Motor neuron (in vitro differentiated cells): ENCODE data around the gene BLOC1S1. TPM values are rescaled to one million over a fixed set of nuclear protein-coding genes. Genes with fewer than 3 reads are reported as not detected.
A peak's percentile ranks its signal among the peaks of the same experiment; 100 is the strongest.

ENCODE experiments used
- ATAC-seq, 8 experiments: fragments of 200-7000 bp; cut with Tn5 transposase; replicated peaks in 6 of 8; 2 replicates each; pipeline ENCODE4 v1.8.0; 2021; ENCODE audit warnings: mild to moderate bottlenecking in 8 of 8, moderate library complexity in 8 of 8
- H3K27ac ChIP-seq, 2 donors: fragments of 250-450 bp; sonication (Bioruptor Pico); 2 replicates each; pipeline ENCODE4 v1.9.0; 2021; ENCODE audit warnings: antibody characterized with exemption in 2 of 2, mild to moderate bottlenecking in 2 of 2, moderate library complexity in 1 of 2
- H3K4me1 ChIP-seq, 2 donors: fragments of 250-450 bp; sonication (Bioruptor Pico); replicated peaks in 1 of 2; 2 replicates each; pipeline ENCODE4 v1.6.1; 2021; ENCODE audit warnings: antibody characterized with exemption in 2 of 2, mild to moderate bottlenecking in 2 of 2, moderate library complexity in 1 of 2
- H3K4me3 ChIP-seq, 5 donors: fragments of 250-450 bp; sonication (Bioruptor Pico); 2 replicates each; pipeline ENCODE4 v1.9.0; 2021; ENCODE audit warnings: antibody characterized with exemption in 5 of 5, mild to moderate bottlenecking in 5 of 5, moderate library complexity in 4 of 5
- WGBS, 10 experiments: fragments of 450-650 bp; shearing (Covaris generic); methylation state at CpG; one replicate each; pipeline ENCODE4 v1.0.0; 2022; 5-methylcytosine and 5-hydroxymethylcytosine counted together
- in situ Hi-C, 9 experiments: fragments of 400-800 bp; cut with MboI; loops; one replicate each; pipeline ENCODE4 v1.15.0; 2021; ENCODE audit warnings: low sequenced_read_pairs in 9 of 9, low pct_unique_long_range_greater_than_20kb in 2 of 9; ENCODE audit not compliant: unreplicated experiment in 9 of 9
- total RNA-seq, 8 experiments: library from RNA; unstranded; fragments of 300-600 nt; gene quantifications; 2 replicates each; pipeline versions ENCODE4 v1.2.3 to v1.2.4, GENCODE V29; 2022

Gene BLOC1S1
- total RNA-seq, 8 experiments from 2014 or later, result 65.7 to 166 (median 109) TPM

DNA sequence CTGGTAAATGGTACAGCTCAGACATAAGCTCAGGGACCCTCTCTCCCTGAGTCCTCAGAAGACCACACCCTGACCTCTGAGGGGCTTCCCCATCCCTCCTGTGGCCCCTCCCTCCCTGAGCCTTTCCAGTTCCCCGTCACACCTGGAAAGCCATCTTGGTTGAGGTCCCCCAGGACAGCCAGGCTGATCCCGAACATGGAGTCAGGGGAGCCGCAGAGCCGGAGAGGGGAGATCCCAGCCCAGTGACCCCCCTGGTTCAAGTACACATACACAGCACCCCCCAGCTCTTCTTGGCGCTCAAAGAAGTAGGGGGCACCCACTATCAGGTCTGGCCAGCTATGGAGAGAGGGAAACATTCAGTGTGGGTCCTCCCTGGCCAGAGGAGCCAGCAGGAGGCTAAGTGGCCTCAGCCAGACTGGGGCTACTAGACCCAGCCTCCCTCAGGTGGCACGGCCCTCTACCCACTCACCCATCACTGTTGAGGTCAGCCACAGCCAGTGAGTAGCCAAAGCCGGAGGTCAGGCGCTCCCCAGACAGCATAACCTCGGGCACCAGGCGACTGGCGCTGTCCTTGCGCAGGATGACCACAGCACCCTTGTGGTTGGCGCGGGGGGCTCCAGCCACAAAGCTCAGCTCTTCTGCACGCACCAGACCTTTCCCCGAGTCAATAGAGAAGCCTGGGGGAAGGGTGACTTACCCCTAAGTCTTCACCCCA, 17.4 kb upstream of the BLOC1S1 start:
- in situ Hi-C loops, result no loop called here
- WGBS, 10 experiments, result 76 to 93% (median 78%) methylated on average over 3 to 5 of the region's 16 CpGs; no CpG with 5 or more reads in 7 of the 10 experiments
- Histone ChIP-seq H3K4me3 (no peak overlapping the region), H3K4me1 (no peaks in the 10 kb centered on the region), H3K27ac (no peak overlapping the region)
- ATAC-seq, result no peak

DNA sequence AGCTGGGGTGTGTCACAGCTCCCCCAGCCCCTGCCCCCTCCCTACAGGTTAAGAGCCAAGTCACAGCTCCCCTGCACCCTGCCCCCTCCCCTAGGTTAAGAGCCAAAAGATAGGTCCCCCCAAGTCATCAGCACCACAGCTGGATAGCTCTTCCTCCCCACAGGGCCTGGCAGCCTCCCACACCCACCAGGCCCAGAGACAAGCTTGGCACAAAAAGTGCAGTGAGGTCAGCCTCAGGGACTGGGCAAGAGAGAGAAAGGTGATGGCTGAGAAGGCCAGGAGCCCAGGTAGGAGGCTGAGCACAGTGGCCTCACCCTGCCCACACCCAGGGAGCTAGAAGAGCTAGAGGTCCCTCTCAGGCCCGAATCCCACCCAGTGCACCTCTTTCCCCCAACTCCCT, 16.9 kb upstream of the BLOC1S1 start:
- WGBS, 10 experiments, result 20% methylated on average over 1 of the region's 1 CpG; no CpG with 5 or more reads in 9 of the 10 experiments
- in situ Hi-C loops, result no loop called here

DNA sequence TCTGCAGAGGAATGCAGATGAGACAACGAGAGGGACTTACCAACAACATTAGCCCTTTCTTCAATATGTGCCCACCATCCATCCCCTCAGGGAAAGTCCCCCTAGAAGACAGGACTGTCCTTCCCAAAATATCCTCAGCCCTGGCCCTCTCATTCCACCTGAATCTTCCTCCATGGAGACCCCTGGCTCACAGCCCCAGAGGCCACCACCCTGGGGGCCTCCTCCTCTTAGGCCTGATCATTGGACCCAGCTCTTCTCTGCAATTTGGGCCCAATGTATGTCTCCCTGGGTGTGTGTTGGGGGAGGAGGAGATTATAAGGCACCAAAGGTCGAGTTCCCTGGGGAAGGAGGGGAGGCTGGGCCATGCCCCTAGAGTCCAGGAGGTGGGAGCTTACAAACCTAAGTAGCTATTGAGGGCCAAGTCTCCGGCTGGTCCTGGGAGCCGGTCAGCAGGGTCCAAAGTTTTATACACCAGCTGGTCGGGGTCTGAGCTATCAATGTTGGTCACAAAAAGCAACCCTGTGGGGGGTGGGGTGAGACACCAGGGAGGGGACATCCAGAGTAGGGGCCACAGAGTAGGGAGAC, 16.3 kb upstream of the BLOC1S1 start:
- ATAC-seq, result no peak
- in situ Hi-C loops, result no loop called here
- H3K27ac ChIP-seq, result no peak overlapping the region
- H3K4me1 ChIP-seq, result no peaks in the 10 kb centered on the region
- 0 to 67% (median 63%) methylated on average over 1 to 4 of the region's 5 CpGs; no CpG with 5 or more reads in 7 of the 10 experiments for WGBS, 10 experiments
- no peak overlapping the region for H3K4me3 ChIP-seq

More for the DNA sequence above, 16.9 kb upstream of the BLOC1S1 start:
- no peak overlapping the region for H3K27ac ChIP-seq
- no peak for ATAC-seq
- H3K4me1 ChIP-seq, result no peaks in the 10 kb centered on the region
- H3K4me3 ChIP-seq, result no peak overlapping the region

DNA sequence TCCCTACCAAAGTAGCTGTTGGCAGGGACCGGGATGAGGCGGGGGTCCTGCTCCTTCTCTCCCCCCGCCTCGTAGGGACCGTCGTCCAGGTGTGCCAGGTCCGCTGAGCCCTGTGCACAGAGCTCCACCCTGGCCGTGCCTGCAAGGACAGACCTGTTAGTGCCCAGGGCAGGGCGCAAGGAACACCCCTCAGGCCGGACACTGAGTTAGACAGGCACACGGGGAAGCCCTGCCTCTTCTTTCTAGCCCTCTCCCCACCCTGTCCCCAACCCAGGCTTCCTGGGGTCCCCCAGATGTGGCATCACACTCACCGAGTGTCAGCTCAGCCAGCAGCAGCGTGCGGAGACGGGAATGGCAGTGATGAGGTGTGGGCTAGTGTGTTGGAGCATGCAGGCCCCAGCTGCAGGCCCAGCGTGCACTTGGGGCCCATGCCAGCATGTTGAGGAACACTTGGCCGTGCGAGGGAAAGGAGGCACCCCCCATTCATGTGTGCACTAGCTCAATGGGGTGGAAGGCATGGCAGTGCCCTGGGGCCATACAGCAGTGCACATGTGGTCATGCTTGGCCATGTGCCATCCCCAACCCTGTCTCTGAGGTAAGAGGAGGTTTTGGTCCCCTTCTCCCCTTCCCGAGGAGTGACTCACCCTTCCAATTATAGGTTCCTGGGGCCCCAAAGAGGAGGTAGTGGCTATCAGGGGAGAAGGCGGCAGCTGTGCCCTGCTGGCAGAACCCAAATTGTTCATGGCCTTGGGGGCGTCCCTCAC, 15.4 kb upstream of the BLOC1S1 start:
- H3K4me3 ChIP-seq, result no peak overlapping the region
- in situ Hi-C loops, result no loop called here
- ATAC-seq, result peak in 2 of 8 experiments; percentile 50 to 52
- peaks cover 0 to 3% of the 10 kb centered on the region in 2 donors for H3K4me1 ChIP-seq
- 50 to 88% (median 82%) methylated on average over 1 to 6 of the region's 21 CpGs; no CpG with 5 or more reads in 7 of the 10 experiments for WGBS, 10 experiments
- H3K27ac ChIP-seq, result no peak overlapping the region

DNA sequence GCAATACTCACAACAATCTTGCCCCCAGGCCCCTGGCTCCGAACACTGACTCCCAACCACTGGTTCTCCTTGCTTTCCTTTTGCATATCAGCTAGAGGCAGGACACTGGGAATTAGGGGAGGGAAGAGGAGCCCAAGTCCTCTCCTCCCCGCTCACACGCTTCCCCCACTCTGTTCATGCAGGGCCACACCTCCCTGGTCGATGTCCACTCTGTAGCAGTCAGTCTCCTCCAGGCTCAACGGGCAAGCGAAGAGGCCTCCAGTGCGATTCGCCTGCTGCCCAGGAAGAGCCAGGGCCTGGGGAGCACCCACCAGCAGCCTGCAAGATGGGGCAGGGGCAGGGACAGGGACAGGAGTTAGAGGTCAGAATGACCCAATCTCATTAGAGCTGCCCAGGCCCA, 13.0 kb upstream of the BLOC1S1 start:
- in situ Hi-C loops, result no loop called here
- Histone ChIP-seq H3K27ac (no peak overlapping the region), H3K4me1 (peaks cover 13 to 14% of the 10 kb centered on the region in 2 donors), H3K4me3 (no peak overlapping the region)
- no peak for ATAC-seq
- 80 to 100% (median 100%) methylated on average over 1 to 3 of the region's 8 CpGs; no CpG with 5 or more reads in 7 of the 10 experiments for WGBS, 10 experiments

DNA sequence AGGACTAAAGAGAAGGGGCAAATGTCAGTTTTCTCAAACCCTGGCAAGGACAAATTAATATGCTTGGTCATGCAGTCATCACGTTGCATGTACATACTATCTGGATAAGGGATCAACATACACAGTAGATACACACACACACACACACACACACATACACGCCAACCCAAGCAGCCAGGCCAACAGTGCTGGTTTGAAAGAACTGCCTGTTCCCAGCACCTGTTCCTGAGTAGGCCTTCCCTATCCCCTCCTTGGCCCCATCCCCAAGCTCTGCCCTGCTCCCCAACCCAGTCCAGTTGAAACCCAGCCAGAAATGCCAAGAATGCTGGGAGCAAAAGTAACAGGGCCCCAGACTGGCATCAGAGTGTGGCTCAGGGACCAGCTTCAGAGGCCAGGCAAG, 12.6 kb upstream of the BLOC1S1 start:
- 100% methylated on average over 1 of the region's 2 CpGs; no CpG with 5 or more reads in 9 of the 10 experiments for WGBS, 10 experiments
- peaks cover 13 to 14% of the 10 kb centered on the region in 2 donors for H3K4me1 ChIP-seq
- no peak overlapping the region for H3K27ac ChIP-seq
- no peak for ATAC-seq
- in situ Hi-C loops, result no loop called here
- H3K4me3 ChIP-seq, result no peak overlapping the region

DNA sequence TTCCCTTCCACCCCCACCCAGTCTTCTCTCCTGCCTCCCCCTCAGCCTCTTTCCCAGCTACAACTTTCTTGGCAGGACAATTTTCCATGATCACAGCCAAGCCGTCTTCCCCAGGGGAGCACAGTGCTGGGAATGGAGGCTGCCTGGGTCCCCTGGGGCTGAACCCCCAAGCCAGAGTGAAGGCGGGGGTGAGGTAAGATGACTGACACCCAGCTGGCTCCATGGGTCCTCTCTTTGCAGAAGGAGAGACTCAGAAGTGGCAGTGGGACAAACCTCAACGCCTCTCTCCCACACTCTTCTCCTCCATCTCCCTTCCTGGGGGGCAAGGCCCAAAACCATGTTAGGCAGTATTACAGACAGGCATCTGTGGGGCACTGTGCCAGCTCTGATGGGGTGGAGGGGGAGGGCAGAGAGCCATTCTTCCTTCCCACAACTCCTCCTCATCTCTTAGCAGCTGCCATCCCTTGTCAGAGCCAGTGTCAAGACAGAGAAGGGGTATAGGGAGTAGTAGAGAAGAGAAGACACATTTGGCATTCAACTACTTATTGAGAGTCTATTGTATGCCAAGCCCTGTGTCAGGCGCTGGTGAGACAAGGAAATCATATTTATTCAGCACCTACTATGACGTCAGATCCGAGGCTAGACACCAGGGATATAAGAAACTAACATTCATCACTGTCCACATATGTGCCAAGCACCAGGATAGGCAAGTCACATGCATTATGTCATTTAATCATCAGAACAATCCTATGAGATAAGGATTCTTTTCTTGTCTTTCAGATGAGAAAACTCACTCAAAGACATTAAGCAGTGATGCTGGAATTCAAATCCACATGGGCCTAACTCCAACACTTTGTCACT, 11.7 kb upstream of the BLOC1S1 start:
- in situ Hi-C loops, result no loop called here
- 63 to 98% (median 71%) methylated on average over 2 to 4 of the region's 6 CpGs; no CpG with 5 or more reads in 6 of the 10 experiments for WGBS, 10 experiments
- no peak overlapping the region for H3K27ac ChIP-seq
- peaks cover 13 to 14% of the 10 kb centered on the region in 2 donors for H3K4me1 ChIP-seq
- H3K4me3 ChIP-seq, result peak overlapping the region in 1 of 5 donors; percentile 3
- ATAC-seq, result no peak

DNA sequence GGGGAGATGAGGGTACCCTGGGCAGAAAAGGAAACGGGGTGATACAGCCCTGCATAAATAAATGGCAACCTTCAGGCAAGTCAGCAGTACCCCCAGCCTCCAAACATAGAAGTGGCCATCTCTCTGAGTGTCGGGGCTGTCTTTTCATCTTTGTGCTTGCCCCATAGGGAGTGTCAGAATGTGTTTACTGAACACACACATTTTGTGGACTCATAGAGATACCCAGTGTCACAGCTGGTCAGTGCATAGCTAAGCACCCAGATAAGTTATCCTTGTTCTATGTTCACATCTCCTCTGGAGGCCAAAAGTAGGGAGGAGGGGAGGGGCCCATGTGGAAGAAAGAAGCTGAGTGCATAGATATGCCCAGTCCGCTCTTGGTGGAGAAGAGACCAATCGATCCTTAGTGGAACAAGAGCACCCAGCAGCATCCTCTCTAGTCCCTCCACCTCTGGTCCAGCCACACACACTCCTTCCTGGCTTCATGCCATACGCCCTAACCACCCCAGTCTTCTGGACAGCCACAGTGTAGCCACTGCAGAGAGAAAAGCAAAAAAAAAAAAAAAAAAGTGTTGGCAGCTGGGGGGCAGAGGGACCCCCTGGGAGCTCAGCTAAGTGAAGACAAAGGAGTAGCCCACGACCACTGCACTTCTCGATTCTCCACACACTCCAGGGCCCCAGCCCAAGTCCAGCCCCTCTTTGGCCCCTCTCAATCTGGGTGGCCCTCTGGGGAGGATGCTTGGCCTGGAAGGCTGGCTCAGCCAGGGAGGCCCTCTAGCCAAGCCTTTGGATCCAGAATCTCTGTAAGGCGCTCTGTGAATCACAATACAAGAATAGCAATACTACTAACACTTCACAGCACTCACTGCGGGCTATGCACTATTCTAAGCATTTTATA, 10.8 kb upstream of the BLOC1S1 start:
- ATAC-seq, result no peak
- 64 to 100% (median 75%) methylated on average over 2 to 7 of the region's 9 CpGs; no CpG with 5 or more reads in 1 of the 10 experiments for WGBS, 10 experiments

DNA sequence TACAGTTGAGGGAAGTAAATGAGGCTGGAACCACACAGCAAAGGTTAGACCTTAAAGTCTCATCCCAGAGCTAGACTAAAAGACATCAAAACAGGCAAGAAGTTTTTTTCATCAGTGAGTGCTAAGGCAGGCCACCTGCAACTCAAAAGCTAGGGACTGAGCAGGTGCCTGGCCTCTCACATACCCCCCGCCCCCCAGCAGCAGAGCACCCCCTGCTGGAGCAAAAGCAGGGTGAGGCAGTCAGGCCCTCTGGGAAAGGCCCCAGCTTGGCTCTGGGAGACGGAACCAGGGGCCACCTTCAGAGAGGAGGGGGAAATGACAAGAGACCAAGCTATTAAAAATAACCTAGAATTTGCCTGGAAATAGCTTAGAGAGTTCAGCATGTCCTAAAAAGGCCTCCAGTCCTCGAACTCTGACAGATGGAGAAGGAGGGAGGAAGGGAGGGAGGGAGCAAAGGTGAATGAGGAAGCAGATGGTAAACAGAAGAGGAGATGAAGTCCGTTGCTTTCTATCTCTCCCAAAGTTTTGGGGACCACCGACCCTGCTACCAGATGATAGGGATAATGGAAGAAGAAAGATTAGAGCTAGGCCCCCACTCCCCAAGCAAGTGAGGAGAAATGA, 10.0 kb upstream of the BLOC1S1 start:
- H3K27ac ChIP-seq, result no peak overlapping the region
- peaks cover 13 to 14% of the 10 kb centered on the region in 2 donors for H3K4me1 ChIP-seq
- H3K4me3 ChIP-seq, result peak overlapping the region in 3 of 5 donors; percentile 58 to 82 (median 65)
- in situ Hi-C loops, result no loop called here
- no peak for ATAC-seq
- 17 to 67% (median 45%) methylated on average over 1 to 4 of the region's 5 CpGs; no CpG with 5 or more reads in 4 of the 10 experiments for WGBS, 10 experiments

More for the DNA sequence above, 10.8 kb upstream of the BLOC1S1 start:
- H3K4me1 ChIP-seq, result peaks cover 13 to 14% of the 10 kb centered on the region in 2 donors
- H3K27ac ChIP-seq, result no peak overlapping the region
- peak overlapping the region in 1 of 5 donors; percentile 3 for H3K4me3 ChIP-seq
- in situ Hi-C loops, result no loop called here

DNA sequence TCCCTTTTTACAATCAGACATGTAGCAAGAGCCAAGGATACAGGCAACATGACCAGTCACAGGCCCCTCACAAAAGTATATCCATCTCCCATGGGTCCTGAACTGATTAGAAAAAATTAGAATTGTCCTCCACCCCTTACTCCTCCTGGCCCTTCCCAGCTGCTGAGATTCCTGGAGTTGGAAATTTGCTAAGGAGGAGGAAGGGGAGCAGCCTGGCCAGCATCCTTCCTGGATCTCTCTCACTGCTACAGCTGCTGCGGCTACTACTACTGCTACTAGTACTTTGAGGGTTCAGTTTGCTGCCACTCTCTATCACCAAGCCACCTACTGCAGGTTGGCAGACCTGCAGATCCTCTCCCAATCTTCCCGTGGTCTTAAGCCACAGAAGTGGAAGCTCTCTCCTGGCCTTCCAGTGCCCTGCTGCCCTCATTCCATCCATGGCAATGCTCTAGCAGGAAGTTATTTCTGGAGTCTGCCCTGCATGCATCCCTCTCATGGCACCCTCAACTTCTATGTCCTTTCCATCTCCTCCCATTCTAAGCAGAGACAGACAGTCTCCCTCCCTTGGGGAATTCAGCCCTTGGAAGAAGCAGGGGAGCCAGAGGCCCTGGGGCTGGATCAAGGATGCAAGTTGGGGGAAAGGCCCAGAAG, 9.2 kb upstream of the BLOC1S1 start:
- no peak overlapping the region for H3K27ac ChIP-seq
- WGBS, 10 experiments, result 29 to 100% (median 53%) methylated on average over 1 to 2 of the region's 2 CpGs; no CpG with 5 or more reads in 6 of the 10 experiments
- no peak for ATAC-seq
- H3K4me1 ChIP-seq, result peaks cover 13 to 14% of the 10 kb centered on the region in 2 donors
- in situ Hi-C loops, result no loop called here
- peak overlapping the region; percentile 49 to 82 (median 58) for H3K4me3 ChIP-seq

DNA sequence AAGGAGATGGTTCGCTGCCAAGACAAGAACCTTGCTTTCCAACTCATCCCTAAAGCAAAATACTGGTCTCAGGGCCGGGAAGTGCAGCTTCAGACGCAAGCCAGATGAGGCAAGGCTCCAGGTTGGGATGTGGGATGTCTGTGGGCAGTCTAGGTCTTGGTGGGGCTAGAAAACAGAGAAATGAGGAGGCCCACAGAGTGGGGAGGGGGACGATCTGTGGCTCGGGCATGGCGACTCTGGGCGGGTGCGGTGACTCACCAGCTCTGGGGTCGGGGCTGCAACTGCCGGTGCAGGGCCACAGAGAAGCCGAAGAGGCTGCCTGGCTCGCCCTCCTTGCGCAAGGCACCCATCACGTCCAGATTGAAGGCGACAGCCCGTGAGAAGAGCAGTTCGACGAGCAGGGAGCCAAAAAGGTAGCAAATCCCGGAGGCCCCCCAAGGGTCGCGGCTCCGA, 8.6 kb upstream of the BLOC1S1 start:
- Histone ChIP-seq H3K4me1 (peaks cover 13 to 14% of the 10 kb centered on the region in 2 donors), H3K4me3 (peak overlapping the region; percentile 49 to 82 (median 58)), H3K27ac (no peak overlapping the region)
- ATAC-seq, result peak; percentile 43 to 76 (median 68)
- 0 to 20% (median 12%) methylated on average over 1 to 11 of the region's 22 CpGs; no CpG with 5 or more reads in 6 of the 10 experiments for WGBS, 10 experiments
- in situ Hi-C loops, result no loop called here
